Stimulated activated CD4-positive, alpha-beta T cell treated with anti-CD3 and anti-CD28 coated beads, Interleukin-2, amount 100 ng/mL, for 48 hours (primary cell): ENCODE data around the gene GOLGA6L25.
"Not testable (repeated sequence)": the region's sequence is repeated elsewhere in the genome, so short reads cannot be mapped to it uniquely, and the experiment has no call there.

ENCODE experiments used
- DNase-seq, 2 donors: peaks; one replicate each; pipeline ENCODE4 v3.0.0-alpha.2; 2020

Gene GOLGA6L25

GRCh38 chr15:28553268-28553667 is at the start of gene GOLGA6L25:
TSS of gene GOLGA6L25 (plus strand) at chr15:28553568. CDS start at chr15:28553629, 61 bp downstream.
- not testable (repeated sequence) for DNase-seq

- not testable (repeated sequence) for DNase-seq
These were observed 45.0 kb upstream of the GOLGA6L25 start for GRCh38 chr15:28508217-28508889.

GRCh38 chr15:28514128-28514527 is 39.2 kb upstream of the GOLGA6L25 start:
- not testable (repeated sequence) for DNase-seq

GRCh38 chr15:28515208-28515607 is 38.2 kb upstream of the GOLGA6L25 start:
- DNase-seq, result not testable (repeated sequence)

- not testable (repeated sequence) for DNase-seq
These were observed 20.4 kb upstream of the GOLGA6L25 start, which contains the start of gene GOLGA8G for GRCh38 chr15:28532954-28533353. TSS of gene GOLGA8G (minus strand) at chr15:28532971. CDS start at chr15:28532909, 62 bp downstream.

- not testable (repeated sequence) for DNase-seq
These were observed 20.0 kb downstream of the GOLGA6L25 start for GRCh38 chr15:28573351-28573750.

GRCh38 chr15:28588977-28589606 is 35.7 kb downstream of the GOLGA6L25 start:
- not testable (repeated sequence) for DNase-seq

- DNase-seq, result not testable (repeated sequence)
These were observed 36.4 kb downstream of the GOLGA6L25 start for GRCh38 chr15:28589769-28590168.

- not testable (repeated sequence) for DNase-seq
These were observed 39.0 kb downstream of the GOLGA6L25 start for GRCh38 chr15:28592395-28592794.

GRCh38 chr15:28593424-28594129 is 40.2 kb downstream of the GOLGA6L25 start:
- DNase-seq, result not testable (repeated sequence)

- not testable (repeated sequence) for DNase-seq
These were observed 44.1 kb downstream of the GOLGA6L25 start for GRCh38 chr15:28597471-28597870.

GRCh38 chr15:28598209-28598608 is 44.8 kb downstream of the GOLGA6L25 start:
- not testable (repeated sequence) for DNase-seq

- DNase-seq, result not testable (repeated sequence)
These were observed 48.8 kb downstream of the GOLGA6L25 start for GRCh38 chr15:28602152-28602551.
